SHP77 (cell line): Measurements from ENCODE around the gene KDM2B.
"Not testable (repeated sequence)": the region's sequence is repeated elsewhere in the genome, so short reads cannot be mapped to it uniquely, and the experiment has no call there.

Experiments
- DNase-seq, 2 experiments: peaks; one replicate each; lab custom pipeline; 2025; lab: John Stamatoyannopoulos, UW

KDM2B gene

DNA sequence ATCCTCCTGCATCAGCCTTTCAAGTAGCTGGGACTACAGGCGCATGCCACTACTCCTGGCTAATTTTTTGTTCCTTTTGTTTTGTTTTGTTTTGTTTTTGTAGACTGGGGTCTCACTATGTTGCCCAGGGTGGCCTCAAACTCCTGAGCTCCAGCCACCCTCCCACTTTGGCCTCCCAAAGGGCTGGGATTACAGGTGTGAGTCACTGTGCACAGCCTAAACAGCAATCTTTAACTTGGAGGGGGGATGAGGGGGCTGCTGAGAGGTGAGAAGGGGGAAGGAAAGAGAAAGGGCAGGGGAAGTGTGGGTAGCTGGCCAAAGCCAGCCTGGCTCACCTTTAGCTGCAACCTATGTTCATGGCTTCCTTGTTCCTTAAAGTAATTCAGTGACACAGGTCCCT lies 77.4 kb downstream of the KDM2B start:
- no peak for DNase-seq

DNA sequence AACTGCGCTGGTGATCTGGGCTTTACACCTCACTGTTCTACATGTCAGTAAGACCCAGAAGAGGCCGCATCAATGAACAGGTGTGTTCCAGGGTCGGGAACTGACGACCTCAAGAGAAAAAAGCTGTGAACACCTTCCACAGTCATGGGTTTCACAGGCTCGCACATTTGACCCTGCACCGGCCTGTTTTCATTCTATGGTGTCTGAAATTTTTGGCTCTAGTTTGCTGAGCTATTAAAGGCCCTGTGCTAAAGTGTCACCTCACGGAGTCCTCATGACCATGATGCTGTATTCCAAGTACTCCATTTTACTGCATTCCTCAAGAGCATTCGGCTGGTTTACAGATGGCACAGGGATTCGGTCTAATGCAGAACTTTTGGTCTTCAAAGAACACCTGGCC lies 78.9 kb downstream of the KDM2B start:
- no peak for DNase-seq

DNA sequence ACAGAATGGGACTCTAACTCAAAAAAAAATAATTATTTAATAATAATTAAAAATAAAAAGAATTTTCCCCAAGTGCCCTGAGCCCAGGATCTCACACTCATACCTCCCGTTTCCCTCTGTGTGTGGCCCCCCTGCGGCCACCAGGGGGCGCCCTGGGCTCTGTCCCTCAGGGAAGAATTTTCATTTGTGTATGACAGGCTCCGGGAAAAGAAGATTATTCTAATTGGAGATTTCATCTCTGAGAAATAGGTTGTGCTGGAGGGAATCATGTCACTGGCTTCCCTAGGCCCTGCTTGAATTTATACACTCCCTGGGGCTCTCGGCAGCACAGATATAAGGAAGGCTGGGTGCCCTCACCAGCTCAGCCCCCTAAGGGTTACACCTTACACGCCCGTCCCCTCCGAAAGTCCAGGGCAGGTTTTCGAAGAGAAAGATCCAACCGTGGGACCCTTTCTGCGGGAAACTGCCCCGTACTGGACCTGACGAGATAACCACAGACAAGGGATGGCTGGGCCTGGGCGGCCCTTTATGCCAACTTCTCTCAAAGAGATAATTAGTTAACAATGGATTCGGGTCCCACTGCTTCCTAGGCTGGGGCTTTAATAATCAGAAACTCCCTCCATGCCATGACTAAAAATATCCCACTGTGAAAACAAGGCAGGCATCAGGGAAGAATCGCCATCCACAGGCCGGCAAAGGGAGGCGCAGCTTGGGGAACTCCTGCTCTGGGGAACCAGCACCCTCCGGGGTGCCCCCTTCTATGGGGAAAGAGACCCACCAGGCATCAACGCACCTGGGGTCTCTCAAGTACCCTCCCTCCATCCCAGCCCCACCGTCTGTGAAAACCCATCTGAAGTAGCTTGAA lies 80.7 kb downstream of the KDM2B start:
- DNase-seq = peak; percentile 52 to 70

DNA sequence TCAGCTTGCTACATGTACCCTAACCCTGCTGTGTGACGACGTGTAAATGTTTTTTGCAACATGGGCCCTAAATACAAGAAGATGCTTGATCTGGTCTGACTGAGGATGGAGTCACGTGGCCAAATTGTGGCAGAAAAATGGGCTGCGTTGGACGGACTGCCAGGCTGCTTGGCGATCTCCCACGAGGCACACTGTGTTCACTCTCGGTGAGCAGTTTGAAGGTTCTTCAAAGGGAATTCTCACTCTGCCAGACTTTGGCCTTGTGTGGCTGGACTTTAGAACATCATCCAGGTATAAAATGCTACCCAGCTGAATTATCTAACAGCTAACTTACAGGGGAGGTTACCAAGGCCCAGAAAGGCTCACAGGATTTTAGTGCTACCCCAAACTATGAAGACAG lies 85.1 kb downstream of the KDM2B start:
- DNase-seq = no peak

DNA sequence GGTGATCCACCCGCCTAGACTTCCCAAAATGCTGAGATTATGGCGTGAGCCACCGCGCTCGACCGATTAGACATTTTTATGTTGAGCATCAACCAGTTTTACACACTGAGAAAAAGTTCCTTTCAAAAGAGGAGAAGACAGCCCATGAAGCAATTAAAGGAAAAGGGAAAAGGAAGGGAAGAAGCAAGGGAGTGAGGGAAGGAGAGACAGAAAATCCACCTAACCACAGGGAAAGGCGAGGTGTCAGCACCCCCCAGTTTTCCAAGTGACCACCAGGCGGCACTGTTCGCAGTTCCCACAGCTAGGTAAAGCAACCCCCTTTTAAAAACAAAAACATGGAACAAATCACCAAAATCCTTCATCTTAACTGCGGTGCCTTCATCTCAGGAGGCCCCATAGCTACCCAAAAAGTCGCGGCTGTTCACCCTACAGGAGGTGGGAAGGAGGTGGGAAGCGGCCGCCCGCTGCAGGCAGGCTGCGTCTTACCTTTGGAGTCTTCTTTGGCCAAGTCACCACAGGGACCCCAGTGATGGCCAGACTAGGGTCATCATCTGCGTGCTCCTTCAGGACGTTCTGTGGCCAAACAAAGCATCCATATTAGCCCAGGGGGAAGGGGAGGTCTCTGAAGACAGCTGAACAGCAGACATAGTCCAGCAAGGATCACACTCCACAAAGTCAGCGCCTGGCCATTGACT lies 86.6 kb downstream of the KDM2B start:
- peak in 1 of 2 experiments; percentile 4 for DNase-seq

DNA sequence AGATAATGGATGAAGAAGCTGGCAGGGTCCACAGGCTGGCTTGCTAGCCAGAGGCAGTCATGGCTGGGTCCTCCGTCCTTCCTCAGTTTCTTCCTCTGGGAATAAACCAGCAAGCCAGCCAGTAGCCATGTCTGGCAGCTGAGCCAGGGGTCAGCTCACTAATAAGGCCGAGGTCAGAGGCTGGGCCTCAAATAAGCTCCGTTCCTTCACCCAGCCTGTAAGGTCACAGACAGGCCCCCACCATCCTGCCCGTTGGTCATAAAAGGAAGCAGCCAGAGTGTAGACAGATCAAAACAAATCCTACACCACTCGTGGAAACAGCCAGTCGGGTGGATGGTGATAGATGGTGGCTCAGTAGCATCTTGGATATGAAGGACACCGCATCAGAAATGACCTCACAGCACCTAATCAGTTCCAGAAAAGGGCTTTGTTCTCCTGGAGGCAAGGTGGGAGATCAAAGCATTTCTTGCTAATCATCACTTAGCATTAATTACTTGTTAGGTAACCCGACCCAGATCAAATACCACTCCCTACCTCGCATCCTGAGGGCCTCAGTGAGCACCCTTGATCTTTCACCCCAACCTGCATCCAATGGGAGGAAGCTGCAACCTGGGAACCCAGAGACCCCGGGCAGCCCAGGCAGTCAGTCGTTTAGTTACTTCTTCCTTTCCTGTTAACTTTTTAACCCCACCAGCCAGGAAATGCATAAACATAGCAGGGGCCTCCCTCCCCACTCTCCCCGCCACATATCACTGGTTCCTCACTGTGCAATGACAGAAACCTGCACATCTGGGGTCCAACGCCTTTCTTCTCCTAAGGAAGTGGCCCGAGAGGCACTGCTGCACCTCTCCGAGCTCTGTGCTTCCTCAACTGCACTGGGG lies 90.2 kb downstream of the KDM2B start:
- no peak for DNase-seq

DNA sequence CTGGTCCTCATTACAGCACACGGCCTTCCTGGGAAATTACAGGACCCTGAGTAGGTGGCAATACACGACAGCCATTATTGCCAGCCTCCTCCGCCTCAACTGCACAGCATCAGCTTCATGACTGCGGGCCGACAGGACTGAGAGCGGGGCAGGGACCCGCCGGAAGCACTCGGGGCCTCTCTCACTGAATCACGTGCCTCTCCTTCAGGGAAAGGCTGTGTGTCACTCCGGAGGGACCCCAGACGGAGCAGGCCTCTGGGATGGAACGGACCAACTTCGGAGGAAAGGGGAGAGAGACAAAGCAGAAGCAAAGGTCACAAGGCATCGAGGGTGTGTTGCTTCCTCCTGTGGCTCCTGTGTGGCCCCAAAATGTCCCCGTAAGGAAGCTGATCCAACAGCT lies 90.9 kb downstream of the KDM2B start:
- DNase-seq = no peak

DNA sequence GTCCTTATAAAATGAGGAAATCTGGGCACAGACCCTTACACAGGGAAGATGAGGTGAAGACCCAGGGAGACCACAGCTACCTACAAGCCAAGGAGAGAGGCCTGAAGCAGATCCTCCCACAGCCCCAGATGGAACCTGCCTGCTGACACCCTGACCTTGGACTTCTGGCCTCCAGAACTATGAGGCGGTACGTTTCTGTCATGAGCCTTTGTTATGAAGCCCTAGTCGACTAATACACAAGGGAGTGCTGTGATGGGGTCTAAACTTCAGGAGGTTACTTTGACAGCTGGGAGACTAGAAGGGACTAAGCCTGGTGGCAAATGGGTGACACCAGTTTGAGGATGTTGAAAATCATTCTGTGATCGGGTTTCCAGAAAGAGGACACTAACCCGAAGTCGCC lies 95.9 kb downstream of the KDM2B start:
- no peak for DNase-seq

DNA sequence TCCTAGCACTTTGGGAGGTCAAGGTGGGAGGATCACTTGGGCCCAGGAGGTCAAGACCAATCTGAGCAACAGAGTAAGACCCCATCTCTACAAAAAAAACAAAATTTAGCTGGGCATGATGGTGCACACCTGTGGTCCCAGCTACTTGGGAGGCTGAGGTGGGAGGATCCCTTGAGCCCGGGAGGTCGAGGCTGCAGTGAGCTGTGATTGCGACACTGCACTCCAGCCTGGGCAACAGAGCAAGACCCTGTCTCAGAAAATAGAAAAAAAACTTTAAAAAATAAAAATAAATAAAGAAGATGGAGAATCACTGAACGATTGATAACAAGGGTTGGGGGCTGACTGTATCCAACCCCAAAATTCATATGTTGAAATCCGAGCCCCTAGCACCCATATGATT lies 96.3 kb downstream of the KDM2B start:
- not testable (repeated sequence) for DNase-seq

DNA sequence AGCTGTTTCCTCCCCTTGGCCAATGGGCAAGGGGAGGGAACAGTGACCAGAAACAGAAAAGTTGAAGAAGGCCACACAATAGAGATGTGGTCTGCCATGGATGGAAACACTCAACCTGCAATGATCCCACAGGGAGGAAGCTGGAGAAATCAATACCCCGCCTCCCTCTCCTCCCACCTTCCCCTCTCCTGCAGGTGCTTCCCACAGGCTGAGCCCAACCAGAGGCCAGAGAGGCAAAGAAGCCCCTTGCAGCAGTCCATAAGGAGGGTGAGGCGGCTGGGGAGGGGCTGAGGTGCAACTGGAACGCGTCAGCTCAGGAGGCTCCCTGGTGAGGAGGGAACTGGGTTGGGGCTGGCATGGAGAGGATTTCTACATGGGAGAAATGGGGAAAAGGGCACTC lies 96.9 kb downstream of the KDM2B start:
- DNase-seq = no peak

DNA sequence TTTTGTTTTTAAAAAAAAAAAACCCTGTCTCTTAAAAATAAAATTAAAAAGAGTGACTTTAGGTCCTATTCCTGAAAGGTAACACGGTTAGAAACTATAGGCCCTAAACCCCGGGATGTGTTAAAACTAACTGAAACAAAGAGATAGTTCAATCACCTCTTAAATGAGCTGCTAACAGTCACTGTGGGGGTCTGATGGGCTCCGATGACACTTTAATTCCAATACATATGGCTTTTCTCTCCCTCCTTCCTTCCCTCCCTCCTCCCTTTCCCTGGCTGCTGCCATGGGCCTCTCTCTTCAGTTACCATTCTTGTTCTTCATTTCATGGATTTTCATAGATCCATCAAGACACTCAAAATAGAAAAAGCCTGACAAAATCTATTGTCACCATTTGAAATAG lies 104.3 kb downstream of the KDM2B start:
- no peak for DNase-seq

DNA sequence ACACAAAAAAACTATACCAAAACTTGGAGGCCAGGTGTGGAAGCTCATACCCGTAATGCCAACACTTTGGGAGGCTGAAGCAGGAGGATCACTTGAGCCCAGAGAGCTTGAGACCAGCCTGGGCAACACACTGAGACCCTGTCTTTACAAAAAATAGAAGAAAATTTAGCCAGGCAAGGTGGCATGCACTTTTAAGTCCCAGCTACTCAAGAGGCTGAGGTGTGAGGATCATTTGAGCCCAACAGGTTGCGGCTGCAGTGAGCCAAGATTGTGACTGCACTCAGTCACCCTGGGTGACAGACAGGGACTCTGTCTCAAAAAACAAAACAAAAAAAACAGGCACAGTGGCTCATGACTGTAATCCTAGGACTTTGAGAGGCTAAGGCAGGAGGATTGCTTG lies 105.5 kb downstream of the KDM2B start:
- no peak for DNase-seq

DNA sequence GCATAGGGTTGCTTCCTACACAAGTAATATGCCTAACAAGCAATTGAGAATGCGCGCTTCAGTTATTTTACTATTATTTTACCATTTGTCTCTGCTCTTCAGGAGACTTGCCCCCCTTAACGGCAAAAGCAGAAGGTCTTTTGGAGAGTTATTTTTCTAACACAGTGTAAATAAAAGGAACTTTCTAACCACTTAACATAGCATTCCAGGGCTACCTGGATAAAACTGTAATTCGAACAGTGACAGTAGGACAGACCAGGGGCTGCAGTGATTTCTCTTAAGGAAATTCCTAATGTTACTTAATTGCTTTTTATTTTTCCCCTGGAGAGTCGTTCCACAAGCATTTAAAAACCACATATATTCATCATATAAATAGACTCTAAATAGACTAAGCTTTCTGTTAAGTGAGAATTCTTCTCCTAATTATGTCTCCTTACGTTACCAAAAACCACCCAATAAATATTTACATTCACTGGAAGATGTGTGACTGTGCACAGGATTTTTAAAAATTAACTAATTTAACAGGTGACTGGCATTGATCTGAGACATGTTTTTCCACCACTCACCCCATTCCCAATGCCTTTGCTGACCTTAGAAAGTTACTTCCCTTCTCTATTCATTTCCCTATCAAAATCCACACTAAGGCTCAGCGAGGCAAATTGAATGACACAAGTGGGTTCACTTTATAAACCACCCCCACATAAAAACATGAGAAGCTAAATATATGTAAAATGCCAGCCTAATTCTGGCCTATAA lies 108.5 kb downstream of the KDM2B start:
- DNase-seq = no peak

DNA sequence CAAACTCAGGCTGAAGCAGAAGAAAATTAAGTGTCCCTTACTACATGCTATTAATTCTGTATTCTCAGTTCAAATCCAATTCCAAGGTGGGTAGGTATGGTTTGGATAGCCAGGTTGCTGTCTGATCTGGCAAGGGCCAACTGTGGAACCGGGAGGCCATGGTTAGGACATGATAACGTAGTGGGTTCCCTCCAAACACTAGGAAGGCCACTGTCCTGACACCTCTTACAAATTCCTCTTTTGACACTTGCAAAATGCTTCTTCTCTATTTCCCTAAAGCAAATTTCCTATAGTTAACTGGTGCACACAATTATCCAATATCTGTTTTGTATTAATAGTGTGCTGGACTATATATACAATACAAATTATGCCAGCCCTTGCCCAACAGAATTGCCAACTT lies 110.1 kb downstream of the KDM2B start:
- no peak for DNase-seq

DNA sequence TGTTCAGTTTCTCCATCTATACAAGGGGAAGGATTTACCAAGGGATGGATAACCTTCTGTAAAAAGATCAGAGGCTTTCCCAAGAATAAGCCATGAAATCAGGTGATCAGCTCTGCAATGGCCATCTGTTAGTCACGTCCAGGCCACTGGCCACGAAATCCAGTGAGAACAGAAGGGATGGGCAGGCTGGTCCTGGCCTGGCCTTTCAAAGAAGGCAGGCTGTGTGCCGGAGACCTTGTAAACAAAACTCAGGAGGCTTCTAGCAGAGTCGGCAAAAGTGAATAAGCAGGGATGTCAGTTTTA lies 112.4 kb downstream of the KDM2B start:
- no peak for DNase-seq

DNA sequence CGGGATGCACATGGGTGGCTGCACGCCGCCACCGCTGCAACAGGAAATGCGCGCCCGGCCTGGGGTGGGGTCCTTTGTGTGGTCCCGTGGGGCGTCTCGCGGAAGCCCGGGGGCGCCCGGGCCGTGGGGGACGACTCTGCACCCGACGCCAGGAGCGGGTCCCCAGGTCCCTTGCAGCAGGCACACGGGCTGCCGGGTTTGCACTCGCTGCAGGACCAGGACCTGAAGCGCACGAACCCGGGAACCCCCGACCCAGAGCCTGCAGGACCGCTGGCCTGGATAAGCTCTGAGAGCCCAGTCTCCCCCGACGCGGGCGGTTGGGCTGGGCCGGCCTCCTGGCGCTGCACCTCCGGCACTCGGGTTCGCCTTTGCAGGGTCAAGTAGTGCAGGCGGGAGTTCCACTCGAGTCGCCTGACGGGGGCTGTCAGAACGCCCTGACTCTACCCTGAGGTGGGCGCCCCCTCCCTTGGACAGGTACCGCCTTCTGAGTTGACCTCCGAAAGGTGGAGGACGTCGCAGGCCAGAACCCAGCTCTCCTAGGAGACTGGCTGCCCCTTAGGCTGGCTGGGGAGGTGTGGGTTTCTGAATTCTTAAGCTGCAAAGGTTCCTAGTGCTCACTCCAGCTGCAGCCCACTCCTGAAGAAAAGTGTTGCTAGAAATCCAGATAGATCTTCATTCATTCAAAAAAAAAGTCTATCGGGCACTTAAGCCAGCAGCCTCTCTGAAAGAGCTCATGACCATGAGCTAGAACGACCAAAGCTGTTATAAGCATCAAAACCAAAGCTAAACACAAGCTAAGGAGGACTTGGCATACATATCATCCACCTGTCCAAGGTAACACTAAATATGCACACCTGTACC lies 113.0 kb downstream of the KDM2B start:
- DNase-seq = peak; percentile 9 to 61

DNA sequence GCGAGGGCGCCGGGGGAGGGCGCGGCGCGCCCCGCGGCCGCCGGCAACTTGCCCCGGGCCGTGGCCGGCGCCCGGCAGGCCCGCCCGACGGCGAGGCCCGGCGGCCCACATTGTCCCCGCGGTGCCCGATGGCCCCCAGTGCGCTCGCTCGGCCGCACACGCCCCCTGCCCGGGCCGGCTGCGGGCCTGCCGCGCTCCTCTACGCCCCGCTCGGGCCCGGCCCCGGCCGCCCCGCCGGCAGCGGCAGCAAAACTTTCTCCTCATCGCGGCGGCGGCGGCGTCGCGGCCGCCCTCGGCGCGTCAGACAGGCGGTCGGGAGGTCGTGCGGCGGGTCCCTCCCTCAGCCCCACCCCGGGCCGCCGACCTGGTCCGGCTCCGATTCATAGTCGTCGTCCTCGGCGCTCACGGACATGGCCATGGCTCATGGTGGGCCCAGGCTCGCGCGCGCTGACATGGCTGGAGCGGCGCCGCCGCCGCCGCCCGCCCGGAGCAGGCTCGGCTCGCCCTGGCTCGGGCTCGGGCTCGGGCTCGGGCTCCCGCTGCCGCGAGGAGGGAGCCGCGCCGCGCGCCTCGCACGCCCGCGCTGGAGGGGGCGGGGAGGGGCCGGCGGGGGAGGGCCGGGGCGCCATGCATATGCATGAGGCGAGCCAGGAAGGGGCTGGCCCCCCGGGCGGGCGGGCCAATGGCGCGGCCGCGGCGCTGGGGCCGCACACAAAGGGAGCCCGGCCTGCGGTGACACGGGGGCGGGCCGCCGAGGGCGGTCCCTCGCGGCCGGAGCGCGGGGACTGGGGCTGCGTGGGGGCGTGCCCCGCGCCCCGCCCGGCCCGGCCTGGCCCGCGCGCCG lies 113.8 kb downstream of the KDM2B start:
- peak; percentile 83 to 93 for DNase-seq

DNA sequence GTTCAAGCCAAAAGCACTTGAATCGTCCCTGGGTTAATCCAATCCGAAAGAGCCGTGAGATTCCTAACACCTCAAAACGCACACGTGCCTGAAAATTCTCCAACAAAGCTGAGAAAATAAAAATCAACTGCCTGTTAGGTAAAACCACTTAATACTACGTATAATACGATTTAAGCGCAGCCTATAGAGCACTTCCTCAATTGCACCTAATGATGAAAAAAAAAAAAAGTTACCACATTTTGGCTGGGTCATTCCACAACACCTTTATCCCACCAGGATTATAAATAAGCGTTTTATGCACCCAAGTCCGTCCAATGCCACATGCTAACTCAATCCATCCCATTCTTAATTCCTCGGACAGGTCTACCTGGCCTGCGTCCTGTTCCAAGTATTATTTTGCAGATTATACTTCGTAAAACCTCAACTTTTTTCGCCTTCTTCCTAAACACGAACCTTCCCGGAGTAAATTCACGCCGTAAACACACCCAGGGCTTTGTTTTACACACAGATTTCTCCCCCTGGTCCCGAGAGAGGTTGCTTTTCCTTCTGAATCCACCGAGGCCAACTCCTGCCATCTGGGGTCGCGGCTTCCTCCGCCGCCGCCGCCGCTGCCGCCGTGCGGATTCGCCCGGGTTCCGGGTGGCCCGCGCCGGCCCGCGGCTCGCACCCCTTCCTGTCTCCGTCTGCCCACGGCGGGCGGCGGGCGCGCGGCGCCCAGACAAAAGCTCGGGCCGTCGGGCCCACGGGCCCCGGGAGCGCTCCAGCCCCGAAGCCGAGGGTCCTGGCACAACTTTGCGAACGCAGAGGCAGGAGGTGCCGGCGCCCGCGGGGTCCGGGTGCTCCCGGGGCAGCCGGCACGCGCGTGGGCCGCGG lies 114.7 kb downstream of the KDM2B start:
- DNase-seq = peak in 1 of 2 experiments; percentile 25

DNA sequence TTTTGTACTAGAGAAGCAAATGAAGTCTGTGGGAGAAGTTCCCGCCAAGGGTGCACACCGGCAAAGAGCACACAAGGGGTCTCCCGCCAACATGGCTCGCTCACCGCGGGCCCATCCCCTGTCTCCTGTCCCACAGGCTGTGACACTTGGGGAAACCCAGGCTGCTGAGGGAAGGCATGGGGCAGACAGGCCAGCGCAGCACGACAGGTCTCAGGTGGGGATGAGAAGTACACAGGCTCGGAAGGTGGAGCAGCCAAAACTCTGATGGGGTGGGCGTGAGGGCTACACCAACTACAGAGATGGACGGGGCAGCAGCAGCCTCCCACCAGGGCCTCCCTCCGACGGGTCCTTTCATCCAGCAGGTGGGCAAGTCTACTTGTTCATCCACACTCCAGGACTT lies 116.5 kb downstream of the KDM2B start:
- no peak for DNase-seq
